Epithelial cell of proximal tubule (primary cell): Measurements from ENCODE around the gene CTIF. TPM values are rescaled to one million over a fixed set of nuclear protein-coding genes. Genes with fewer than 3 reads are reported as not detected.

ENCODE experiments used
- DNase-seq: peaks from one replicate; pipeline ENCODE4 v3.0.0-alpha.2; 2011; ENCODE audit warnings: low read depth
- H3K4me3 ChIP-seq: 2 replicates; pipeline ENCODE4 v1.5.1; 2011; ENCODE audit warnings: low read depth, mild to moderate bottlenecking, low read length
- CTCF ChIP-seq: conservative IDR thresholded peaks from 2 replicates; pipeline ENCODE4 v1.5.1; 2012; ENCODE audit warnings: low read depth, mild to moderate bottlenecking, low read length
- total RNA-seq: library from RNA; depleted of rRNA; stranded (reverse); fragments of >200 nt; gene quantifications from 2 replicates; pipeline ENCODE4 v1.2.3, GENCODE V29; 2015

Gene CTIF
- total RNA-seq, 1 donor from 2014 or later = 12.9 TPM

GRCh38 chr18:48885266-48885923 lies 346.6 kb downstream of the CTIF start:
- H3K4me3 ChIP-seq = no peak overlapping the region
- DNase-seq = no peak
- TF ChIP-seq CTCF = no peak

GRCh38 chr18:48885924-48886400 lies 347.1 kb downstream of the CTIF start:
- no peak for TF ChIP-seq CTCF
- DNase-seq = no peak
- H3K4me3 ChIP-seq = no peak overlapping the region

- H3K4me3 ChIP-seq = no peak overlapping the region
- DNase-seq = no peak
- TF ChIP-seq CTCF = no peak
Observed at GRCh38 chr18:48886520-48887293, 347.9 kb downstream of the CTIF start.

GRCh38 chr18:48887294-48887904 lies 348.6 kb downstream of the CTIF start:
- H3K4me3 ChIP-seq = no peak overlapping the region
- no peak for DNase-seq

GRCh38 chr18:48887905-48888772 lies 349.3 kb downstream of the CTIF start:
- TF ChIP-seq CTCF = no peak
- no peak overlapping the region for H3K4me3 ChIP-seq
- DNase-seq = no peak

More at GRCh38 chr18:48887294-48887904, 348.6 kb downstream of the CTIF start:
- TF ChIP-seq CTCF = no peak

GRCh38 chr18:48888773-48889080 lies 349.9 kb downstream of the CTIF start:
- H3K4me3 ChIP-seq = no peak overlapping the region
- no peak for TF ChIP-seq CTCF
- DNase-seq = no peak
